Nephron progenitor cell (in vitro differentiated cells): Measurements from ENCODE around the gene ENPP5.

Experiments
- DNase-seq: peaks from one replicate; pipeline ENCODE4 v3.0.0; 2021
- H3K27ac Mint-ChIP-seq: 2 replicates; pipeline ENCODE4 v1.8.0; 2021; ENCODE audit warnings: mild to moderate bottlenecking, moderate library complexity, mixed read lengths
- H3K27me3 Mint-ChIP-seq: 2 replicates; pipeline ENCODE4 v1.8.0; 2021; ENCODE audit warnings: mild to moderate bottlenecking, low read depth, mixed read lengths; ENCODE audit not compliant: poor library complexity
- H3K36me3 Mint-ChIP-seq: 2 replicates; pipeline ENCODE4 v1.8.0; 2021; ENCODE audit warnings: low read depth, mixed read lengths
- H3K4me1 Mint-ChIP-seq: 2 replicates; pipeline ENCODE4 v1.8.0; 2021; ENCODE audit warnings: mixed read lengths
- H3K4me3 Mint-ChIP-seq: 2 replicates; pipeline ENCODE4 v1.8.0; 2021; ENCODE audit warnings: mild to moderate bottlenecking, moderate library complexity, mixed read lengths
- H3K9me3 Mint-ChIP-seq: 2 replicates; pipeline ENCODE4 v1.8.0; 2021; ENCODE audit warnings: mild to moderate bottlenecking, moderate library complexity, mixed read lengths
- TF ChIP-seq, protein P1 (sequence below): fragments of 200-600 bp; sonication (generic); IDR thresholded peaks from 2 replicates; pipeline ENCODE4 v1.5.0; 2021; ENCODE audit warnings: antibody characterized with exemption

Gene ENPP5

DNA sequence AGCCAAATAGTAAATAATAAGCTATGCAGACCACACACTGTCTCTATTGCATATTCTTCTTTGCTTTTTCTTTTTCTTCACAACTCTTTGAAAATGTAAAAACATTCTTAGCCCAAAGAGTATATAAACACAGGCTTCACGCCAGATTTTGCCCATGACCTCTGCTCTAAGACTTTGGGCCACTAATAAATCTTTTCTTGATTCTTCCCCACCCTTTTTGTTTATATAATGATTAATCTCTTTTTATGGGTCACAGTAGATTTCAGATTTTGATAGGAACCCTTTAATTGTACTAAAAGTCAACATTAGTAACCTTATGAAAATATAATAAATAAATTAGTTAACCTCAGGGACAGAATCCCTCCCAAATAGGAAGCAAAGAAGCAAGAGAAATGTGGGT is 15.8 kb upstream of the ENPP5 start:
- TF ChIP-seq, protein P1, sequence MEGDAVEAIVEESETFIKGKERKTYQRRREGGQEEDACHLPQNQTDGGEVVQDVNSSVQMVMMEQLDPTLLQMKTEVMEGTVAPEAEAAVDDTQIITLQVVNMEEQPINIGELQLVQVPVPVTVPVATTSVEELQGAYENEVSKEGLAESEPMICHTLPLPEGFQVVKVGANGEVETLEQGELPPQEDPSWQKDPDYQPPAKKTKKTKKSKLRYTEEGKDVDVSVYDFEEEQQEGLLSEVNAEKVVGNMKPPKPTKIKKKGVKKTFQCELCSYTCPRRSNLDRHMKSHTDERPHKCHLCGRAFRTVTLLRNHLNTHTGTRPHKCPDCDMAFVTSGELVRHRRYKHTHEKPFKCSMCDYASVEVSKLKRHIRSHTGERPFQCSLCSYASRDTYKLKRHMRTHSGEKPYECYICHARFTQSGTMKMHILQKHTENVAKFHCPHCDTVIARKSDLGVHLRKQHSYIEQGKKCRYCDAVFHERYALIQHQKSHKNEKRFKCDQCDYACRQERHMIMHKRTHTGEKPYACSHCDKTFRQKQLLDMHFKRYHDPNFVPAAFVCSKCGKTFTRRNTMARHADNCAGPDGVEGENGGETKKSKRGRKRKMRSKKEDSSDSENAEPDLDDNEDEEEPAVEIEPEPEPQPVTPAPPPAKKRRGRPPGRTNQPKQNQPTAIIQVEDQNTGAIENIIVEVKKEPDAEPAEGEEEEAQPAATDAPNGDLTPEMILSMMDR: no peak
- Mint-ChIP-seq H3K27ac (no peak overlapping the region), H3K9me3 (no peaks in the 10 kb centered on the region), H3K4me3 (no peak overlapping the region), H3K36me3 (no peaks in the 10 kb centered on the region), H3K4me1 (no peaks in the 10 kb centered on the region), H3K27me3 (peaks cover 24% of the 10 kb centered on the region)
- DNase-seq: no peak

DNA sequence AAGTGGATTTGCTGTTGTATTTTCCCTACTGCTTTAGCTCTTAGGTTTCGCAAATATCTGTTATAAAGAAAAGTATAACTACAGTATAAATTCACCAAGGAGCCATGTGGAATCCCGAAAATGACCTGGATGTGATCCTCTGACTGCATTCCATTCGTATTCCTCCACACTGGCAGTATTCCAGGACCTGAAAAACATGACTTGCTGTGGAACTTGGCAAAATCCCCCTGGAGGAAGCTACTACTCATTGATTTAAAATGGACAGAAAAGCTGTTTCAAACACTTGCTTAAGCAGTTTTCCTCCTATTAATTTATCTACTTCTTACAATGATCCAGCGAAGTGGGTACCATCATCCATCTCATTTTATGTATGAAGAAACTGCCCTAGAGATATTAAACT is 13.3 kb upstream of the ENPP5 start:
- peaks cover 30% of the 10 kb centered on the region for H3K27me3 Mint-ChIP-seq
- H3K4me1 Mint-ChIP-seq: no peaks in the 10 kb centered on the region
- TF ChIP-seq, protein P1: no peak
- H3K36me3 Mint-ChIP-seq: no peaks in the 10 kb centered on the region
- no peaks in the 10 kb centered on the region for H3K9me3 Mint-ChIP-seq
- DNase-seq: no peak
- no peak overlapping the region for H3K27ac Mint-ChIP-seq
- H3K4me3 Mint-ChIP-seq: no peak overlapping the region

DNA sequence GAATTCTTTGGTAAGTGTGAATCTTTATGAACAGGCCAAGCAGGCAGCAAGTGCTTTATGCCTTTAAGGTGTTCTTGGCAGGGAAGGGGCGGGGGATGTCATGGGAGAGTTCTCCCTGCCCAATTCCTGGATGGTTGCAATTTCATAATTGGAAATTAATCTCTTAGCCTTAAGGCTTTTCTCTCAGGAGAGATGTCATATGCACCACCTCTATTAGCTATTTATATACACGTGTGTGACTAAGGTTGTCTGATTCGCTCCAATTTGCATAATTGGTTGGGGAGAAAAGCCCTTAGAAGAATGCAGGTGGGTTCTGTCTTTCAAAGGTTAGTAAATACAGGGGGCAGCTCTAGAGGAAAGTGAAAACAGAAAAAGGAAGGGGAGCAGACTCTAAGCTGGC is 5.2 kb upstream of the ENPP5 start:
- no peak for DNase-seq
- H3K4me3 Mint-ChIP-seq: no peak overlapping the region
- peaks cover 33% of the 10 kb centered on the region for H3K27me3 Mint-ChIP-seq
- H3K36me3 Mint-ChIP-seq: no peaks in the 10 kb centered on the region
- TF ChIP-seq, protein P1: no peak
- no peaks in the 10 kb centered on the region for H3K4me1 Mint-ChIP-seq
- no peaks in the 10 kb centered on the region for H3K9me3 Mint-ChIP-seq
- no peak overlapping the region for H3K27ac Mint-ChIP-seq

GRCh38 chr6:46175446-46175845 is 4.7 kb upstream of the ENPP5 start:
- no peaks in the 10 kb centered on the region for H3K36me3 Mint-ChIP-seq
- peaks cover under 1% of the 10 kb centered on the region for H3K4me1 Mint-ChIP-seq

DNA sequence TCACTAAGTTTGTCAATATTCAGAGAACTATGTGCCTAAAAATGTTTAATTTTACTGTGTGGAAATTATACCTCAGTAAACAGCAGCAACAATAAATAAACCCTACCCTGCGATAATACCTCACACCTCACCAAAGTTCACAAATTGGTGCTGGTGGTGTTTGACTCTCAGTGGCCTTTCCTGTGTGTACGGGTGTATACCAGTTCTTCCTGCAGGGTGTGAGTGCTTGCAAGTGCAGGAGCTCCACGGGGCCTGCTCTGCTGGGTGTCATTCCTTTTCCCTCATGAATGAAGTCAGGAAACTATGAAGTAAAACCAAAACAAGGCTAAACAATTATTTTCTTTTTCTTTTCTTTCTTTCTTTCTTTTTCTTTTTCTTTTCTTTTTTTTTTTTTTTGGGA is 4.1 kb upstream of the ENPP5 start:
- H3K4me3 Mint-ChIP-seq: no peak overlapping the region
- no peaks in the 10 kb centered on the region for H3K36me3 Mint-ChIP-seq
- peaks cover 36% of the 10 kb centered on the region for H3K27me3 Mint-ChIP-seq

More at GRCh38 chr6:46175446-46175845, 4.7 kb upstream of the ENPP5 start:
- DNase-seq: no peak
- TF ChIP-seq, protein P1: no peak
- Mint-ChIP-seq H3K4me3 (no peak overlapping the region), H3K27ac (no peak overlapping the region), H3K9me3 (no peaks in the 10 kb centered on the region), H3K27me3 (peaks cover 33% of the 10 kb centered on the region)

DNA sequence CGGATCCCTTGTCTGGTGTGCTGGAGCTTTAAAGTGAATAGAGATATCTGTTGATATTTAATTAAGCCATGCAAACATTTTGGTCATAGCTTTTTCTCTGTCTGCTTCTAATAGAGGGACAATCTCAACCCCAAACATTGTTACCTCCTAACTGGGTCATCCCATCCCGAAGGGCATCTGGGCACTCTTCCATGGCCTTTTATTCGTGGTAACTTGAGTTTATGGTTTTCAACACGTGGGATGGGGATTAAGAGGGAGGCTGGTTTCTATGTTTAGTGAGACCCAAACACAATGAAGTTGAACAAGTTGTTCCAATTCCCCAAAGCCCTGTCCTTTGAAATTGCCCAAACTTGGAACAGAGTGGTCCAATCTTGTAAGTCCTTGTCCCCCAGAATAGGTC is 1.4 kb upstream of the ENPP5 start:
- Mint-ChIP-seq H3K36me3 (peaks cover 5% of the 10 kb centered on the region), H3K4me1 (peaks cover 8% of the 10 kb centered on the region), H3K4me3 (peak overlapping the region; percentile 95)

More for the DNA sequence above, 4.1 kb upstream of the ENPP5 start:
- no peak overlapping the region for H3K27ac Mint-ChIP-seq
- H3K9me3 Mint-ChIP-seq: no peaks in the 10 kb centered on the region
- peaks cover 6% of the 10 kb centered on the region for H3K4me1 Mint-ChIP-seq
- DNase-seq: no peak
- TF ChIP-seq, protein P1: no peak

More for the DNA sequence above, 1.4 kb upstream of the ENPP5 start:
- H3K9me3 Mint-ChIP-seq: no peaks in the 10 kb centered on the region
- DNase-seq: no peak
- no peak overlapping the region for H3K27ac Mint-ChIP-seq
- H3K27me3 Mint-ChIP-seq: peaks cover 27% of the 10 kb centered on the region
- TF ChIP-seq, protein P1: no peak
